Stimulated activated CD8-positive, alpha-beta memory T cell treated with anti-CD3 and anti-CD28 coated beads, Interleukin-7, amount 100 ng/mL, for 48 hours (primary cell): ENCODE data around the gene TANC1.

Experiments used
- DNase-seq, 2 donors: peaks; one replicate each; pipeline ENCODE4 v3.0.0-alpha.2; 2020; ENCODE audit warnings: low read depth in 1 of 2; ENCODE audit errors: extremely low read depth in 1 of 2

TANC1 gene

DNA sequence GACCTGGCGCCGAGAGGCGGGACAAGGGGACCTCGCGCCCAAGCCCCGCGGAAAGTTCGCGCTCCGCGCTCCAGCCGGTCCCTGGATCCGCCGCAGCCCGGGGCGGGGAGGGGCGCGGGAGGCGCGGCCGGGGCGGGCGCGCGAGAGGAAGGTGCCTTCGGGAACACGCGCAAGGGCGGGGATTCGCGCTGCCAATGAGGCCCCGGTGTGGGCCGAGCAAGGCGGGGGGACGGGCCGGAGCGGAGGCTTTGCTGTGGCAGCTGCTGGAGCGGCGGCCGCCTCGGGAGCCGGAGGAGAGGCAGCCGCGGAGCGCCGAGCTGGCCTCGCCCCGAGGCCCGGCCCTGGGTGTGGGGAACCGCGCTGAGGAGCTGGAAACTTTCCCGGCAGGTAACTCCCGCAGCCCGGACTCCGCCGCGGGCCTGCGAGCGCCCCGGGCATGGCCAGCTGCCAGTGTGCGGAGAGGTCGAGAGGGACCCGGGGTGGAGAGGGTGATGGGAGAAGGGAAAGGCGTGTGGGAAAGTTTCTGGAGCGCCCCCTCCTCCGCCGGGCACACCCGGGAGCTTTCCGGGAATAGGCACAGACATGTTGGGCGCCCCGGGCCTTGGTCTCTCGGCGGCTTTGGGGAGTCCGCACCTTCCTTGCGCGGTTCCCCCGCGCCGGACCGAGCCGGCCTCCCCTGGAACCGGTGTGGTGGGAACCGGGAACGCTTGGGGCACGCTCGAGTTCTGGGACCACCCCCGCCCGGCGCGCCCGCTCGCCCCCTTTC, at the start of gene TANC1:
TANC1 (plus strand) TSS at position 245 of the 766 bp plus-strand sequence. CDS start 97,271 bp downstream, outside the sequence.
- peak; percentile 46 to 47 for DNase-seq

DNA sequence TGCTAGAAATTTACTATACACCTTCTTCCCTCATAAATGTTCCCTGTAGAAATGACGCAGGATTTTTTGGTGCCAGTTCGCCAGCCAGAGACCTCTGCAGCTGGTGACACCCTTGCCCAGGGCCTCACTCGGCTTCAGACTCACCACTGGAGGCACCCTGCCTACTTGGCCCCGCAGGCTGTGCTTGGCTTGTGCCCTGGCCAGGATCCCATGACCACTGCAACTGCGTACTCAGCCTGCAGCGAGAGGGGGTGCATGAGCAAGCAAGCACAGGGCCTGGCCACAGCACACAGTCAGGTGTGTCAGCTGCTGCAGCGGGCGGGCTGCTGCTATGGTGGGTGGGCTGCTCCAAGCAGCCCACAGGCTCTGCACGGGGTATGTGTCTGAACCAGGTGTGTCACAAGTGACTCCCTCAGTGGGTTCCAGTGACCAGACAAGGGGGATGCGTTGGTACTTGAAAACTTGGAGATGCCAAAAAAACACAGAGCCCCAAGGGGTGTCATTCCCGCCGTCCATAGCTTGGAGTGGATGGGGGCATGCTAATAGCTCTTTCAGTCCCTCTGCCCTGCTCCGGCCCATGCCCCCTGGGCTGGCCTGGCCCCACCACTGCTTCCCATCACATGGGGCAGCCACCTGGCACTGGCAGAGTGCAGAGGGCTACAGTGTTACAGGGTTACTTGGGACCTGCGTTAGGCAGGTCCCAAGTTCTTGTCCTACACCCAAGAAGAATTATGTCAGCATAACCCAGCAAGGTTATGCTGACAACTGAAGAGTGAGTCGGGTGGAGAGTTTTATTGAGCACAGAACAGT, 46.6 kb upstream of the TANC1 start:
- DNase-seq, result no peak

DNA sequence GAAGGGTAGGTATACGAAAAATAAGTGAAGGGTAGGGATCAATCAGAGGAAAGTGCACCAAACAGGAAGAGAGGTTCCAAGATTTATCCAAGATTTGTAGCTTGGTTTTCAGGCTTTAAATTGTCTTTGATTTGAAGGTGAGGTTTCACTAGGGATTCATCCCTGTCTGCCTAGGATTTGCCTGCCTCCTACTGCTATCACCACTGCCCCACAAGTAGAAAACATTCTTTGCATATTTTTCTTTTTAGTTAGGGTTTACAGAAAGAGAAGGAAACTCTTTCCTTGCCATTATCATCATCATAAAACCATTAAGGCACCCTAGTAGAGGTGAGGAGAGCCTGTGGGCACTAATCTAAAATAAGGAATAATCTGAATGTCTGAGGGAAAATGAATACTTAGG, 45.8 kb upstream of the TANC1 start:
- DNase-seq, result no peak

DNA sequence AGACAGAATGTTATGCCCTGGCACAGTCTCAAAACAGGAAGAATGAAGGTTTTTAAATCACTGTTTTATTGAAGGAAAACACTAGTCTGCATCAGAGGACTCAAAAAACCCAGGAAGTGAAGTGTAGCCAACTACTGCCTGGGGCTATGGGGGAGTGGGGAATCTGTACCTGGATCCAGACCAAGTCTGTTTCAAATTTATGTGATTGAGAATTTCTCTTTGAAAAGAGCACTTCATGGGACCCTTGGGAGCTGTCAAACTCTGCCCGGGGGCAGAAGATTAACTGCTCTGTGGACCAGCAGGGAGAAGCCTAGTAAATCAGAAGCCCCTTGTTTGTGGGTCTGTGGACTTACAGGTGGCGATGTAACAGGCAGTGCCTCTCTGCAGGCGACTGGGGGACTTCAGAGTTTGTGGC, 45.3 kb upstream of the TANC1 start:
- no peak for DNase-seq

DNA sequence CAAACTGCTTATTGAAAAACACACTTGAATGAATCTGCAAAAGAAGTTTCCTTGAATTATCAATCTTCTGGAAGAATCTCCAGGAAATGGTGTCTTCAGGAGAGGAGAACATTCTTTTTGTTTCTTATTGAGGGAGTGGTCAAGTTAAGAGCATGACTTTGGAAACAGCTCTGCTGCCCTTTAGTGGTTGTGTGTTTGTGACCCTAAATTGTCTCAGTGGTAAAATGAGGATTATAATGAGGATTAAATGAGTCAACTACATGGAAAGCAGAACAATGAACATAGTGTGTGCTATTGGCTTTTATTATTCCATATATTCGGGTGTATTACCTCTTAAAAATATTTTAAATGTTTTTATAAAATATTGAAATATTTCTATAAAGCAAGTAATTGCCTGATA, 44.8 kb upstream of the TANC1 start:
- no peak for DNase-seq

DNA sequence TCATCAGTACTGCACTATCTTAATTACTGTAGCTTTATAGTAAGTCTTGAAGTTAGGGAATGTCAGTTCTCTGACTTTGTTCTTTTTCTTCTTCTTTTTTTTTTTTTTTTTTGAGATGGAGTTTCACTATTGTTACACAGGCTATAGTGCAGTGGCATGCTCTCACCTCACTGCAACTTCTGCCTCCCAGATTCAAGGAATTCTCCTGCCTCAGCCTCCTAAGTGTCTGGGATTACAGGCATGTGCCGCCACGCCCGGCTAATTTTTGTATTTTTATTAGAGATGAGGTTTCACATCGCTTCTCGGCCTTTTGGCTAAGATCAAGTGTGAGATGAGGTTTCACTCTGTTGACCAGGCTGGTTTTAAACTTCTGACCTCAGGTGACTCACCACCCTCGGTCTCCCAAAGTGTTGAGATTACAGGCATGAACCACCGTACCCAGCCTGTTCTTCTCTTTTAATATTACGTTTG, 41.9 kb upstream of the TANC1 start:
- no peak for DNase-seq

DNA sequence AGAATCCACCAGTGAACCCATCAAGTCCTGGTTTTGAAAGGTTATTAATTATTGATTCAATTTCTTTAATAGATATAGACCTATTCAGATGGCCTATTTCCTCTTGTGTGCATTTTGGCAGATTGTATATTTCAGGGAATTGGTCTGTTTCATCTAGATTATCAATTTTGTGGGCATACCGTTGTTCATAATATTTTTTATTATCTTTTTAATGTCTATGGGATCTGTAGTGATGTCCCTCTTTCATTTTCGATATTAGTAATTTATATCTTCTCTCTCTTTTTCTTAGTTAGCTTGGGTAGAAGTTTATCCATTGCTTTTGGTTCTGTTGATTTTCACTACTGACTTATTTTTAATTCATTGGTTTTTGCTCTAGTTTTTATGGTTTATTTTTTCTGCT, 39.9 kb upstream of the TANC1 start:
- no peak for DNase-seq

DNA sequence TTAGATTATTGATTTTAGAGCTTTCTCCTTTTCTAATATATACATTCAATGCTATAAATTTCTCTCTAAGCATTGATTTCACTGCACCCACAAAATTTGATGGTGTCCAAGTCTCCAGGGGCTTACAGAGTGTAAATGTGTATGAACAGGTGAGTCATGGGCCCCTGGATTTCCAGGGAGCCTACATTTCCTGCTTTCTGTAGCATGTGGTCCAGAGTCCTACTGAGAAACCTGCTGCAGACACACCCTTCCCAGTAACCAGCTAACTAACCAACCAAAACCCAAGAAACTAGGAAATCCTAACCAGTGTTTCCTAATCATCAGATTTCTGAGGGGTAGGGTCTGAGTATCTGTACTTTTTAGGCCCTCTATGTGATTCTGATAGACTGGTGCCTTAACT, 39.5 kb upstream of the TANC1 start:
- no peak for DNase-seq

DNA sequence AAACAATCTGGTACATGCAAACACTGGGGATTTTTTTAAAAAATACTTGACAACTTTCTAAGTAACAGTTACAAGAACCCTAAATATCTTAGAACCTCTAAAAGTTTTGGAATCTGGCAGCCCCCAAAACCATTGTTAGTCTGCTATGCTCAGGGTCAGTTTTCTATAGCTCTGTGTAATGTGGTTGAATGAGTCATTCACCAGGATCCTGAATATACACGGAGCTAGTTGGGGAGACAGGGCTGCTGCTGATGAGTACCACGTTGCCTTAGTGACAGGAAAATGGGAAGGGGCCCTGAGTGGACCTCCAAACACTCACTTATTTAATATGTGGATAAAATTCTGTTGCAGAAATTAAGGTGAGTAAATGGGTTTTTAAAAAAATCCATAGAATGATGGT, 36.9 kb upstream of the TANC1 start:
- DNase-seq, result no peak

DNA sequence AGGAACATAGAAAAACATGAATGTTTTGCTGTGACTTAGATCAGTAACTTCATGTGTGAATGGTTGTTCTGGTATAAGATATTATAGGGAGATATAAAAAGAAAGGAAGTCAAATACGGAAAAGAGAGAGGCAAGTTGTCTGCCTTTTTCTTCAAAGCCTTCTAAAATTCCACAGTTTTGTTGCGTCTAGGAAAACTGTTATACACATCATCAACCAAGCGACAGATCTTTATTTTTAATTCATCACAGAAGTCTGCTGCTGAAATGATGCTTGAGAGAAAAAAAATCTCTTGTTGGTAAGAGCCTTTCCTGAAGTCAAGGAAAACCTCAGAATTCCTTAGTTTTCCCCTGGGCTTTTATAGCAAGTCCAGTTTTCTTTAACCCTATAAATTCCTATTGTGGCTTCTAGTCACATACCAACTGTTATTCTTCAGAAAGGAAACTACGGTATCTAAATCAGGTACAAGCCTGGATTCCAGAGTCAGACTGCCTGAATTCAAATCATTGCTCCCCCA, 36.3 kb upstream of the TANC1 start:
- DNase-seq, result no peak

DNA sequence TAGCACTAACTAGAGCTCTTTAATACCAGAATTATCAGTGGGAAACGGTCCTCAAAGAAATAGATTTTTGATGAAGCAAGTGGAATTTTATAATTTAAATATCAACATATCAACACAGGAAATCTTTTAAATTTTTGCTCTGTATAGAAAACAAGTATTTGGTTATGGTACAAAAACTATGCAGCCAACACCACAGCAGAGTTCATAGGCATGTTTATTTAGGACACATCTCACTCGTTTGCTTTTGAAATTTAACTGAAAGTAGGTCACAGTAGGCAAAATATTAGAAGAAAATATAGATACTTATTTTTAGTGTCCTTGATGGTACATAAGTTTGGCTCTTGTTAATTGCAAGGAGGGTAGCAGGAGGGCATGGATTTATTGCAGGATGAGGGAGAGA, 34.3 kb upstream of the TANC1 start:
- DNase-seq, result no peak

DNA sequence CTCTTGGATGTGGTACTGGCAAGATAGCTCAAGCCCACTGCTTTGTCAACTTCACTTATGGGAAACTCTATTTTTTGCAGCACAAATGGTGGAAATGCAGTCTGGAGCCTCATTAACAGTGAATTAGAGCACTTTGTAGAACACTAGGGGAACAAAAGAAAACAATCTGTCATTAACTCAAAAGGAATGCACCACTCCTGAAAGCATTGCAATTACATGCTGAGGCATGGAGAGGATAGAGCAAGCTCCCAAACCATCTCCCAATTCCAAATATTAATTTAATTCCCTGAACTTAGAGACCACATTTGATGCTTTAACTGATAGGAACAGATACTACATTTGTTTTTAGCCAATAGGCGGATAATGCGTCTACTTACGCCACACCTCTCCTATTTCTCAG, 32.8 kb upstream of the TANC1 start:
- no peak for DNase-seq

DNA sequence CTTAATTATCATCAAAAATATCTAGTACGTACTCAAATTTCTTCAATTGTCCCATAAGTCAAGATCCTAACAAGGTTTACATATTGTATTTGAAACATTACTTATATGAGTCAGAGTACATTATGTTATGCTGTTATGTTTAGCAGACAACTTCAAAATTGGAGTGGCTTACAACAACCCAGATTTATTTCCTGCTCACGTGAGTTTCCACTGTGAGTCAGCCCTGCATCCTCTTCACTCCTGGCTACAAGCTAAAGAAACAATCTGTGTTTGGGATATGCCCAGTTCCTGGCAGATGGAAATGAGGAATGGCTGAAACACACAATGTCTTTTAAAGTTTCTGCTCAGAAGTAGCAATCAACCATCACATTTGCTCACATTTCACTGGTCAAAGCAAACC, 31.5 kb upstream of the TANC1 start:
- no peak for DNase-seq

DNA sequence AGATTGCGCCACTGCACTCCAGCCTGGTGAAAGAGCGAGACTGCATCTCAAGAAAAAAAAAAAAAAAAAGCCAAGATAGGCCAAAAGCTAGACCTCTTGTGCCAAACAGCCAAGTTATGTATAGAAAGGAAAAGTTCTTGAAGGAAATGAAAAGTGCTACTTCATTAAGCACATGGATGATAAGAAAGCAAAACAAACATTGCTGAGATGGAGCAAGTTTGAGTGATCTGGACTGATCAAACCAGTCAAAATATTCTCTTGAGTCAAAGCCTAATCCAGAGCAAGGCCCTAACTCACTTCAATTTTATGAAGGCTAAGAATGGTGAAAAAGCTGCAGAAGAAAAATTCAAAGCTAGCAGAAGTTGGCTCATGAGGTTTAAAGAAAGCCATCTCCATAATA, 28.1 kb upstream of the TANC1 start:
- no peak for DNase-seq

DNA sequence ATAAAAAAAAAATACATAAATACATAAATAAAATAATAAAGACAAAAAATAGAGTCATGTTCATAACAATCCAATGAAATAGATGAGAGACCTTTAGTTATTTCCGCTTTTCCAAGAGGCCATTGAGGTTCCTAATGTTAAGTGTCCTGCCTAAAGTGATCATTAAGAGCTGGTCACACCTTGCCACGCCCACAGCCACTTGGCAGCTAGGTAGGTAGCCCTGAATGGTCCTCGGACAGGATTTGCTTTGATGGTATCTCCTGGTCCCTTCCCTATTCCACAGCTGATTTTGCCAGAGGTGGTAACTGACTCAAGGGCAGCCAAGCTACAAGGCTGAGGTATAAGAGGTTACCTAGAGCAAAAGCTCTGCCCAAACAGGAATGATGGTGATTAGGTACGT, 24.5 kb upstream of the TANC1 start:
- DNase-seq, result no peak

DNA sequence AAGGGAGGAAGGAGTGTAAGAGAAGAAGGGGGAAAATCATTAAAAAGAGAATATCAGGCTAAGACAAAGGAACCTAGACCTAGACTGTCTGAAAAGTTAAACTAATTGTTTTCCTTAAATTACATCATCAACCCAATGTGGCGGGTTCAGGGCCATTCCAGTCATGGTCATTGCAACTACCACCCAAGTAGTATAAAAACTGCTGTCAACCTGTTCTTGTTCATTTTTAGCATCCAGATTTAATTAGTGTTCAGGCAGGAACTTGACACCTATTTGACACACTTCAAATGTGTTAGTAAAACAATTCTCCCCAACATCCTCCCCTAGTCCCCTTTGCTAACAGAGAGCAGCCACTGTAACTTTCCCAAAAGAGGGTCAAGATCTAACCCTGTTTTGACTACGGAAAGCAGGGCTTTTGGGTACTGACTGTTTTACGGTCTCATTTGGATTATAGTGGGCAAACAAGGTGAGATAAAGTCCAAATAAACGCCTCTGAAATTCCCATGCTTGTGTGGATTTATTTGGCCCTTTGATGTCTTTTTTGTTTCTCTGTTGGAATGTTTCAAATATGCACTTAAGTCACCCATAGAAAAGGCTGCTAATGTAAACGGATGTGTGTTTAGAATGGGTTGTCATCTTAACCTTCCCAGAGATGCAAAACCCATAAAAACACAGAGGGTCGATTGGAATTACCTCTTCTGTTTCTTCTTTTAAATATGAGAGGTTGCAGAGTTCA, 19.3 kb upstream of the TANC1 start:
- no peak for DNase-seq

DNA sequence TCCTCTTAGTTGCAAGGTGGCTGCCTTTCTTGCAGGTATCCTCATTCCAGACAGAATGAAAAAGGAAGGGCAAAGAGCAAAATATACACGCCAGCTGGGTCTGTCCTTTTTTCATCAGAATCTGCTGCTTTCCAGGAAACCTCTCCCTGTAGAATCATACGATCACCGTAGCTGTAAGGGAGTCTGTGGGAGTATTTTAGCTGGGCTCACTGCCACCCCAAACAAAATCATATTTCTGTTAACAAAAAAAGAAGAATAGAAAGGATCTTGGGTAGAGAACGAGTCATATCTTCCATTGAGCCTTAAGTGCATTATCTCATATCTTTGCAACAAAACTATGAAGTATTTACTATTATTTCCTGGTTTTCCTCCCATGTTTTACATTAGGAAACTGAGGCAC, 15.0 kb upstream of the TANC1 start:
- DNase-seq, result no peak

DNA sequence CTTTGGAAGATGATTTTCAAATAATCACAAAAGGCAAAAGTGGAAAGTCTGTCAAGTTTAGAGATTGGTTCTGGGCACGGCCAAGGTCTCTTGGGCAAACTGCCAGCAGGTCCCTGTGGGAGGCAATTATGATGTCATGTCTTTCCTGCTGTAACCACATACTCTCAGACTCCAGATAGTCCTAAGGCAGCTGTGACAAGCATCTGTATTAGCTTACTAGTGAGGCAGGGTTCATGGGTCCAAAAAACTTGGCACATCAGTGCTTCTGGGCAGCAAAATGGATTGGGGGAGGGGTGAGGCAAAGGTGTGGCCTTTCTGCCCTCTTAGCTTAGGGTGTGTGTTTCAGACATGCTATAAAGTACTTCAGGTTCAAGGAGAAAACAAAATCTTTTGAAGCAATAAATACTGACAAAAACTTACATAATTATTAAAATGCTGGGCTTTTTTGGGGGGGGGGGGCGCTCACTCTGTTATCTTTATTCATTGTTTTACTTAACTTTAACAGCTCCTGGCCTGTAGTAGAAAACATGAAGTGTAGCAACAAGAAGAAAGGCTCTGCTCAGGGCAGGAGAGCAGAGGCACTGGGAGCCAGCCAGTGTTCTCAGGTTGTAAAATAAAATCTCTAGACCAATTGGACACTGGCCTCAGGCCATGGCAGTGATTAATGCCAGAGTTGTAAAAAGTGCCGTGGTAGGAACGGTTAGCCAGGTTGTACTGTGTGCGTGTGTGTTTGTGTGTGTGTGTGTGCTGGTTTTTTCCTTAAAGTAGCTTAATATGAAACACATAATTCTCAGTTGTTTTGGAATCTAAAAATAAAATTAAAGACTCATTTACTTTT, 14.3 kb upstream of the TANC1 start:
- no peak for DNase-seq

DNA sequence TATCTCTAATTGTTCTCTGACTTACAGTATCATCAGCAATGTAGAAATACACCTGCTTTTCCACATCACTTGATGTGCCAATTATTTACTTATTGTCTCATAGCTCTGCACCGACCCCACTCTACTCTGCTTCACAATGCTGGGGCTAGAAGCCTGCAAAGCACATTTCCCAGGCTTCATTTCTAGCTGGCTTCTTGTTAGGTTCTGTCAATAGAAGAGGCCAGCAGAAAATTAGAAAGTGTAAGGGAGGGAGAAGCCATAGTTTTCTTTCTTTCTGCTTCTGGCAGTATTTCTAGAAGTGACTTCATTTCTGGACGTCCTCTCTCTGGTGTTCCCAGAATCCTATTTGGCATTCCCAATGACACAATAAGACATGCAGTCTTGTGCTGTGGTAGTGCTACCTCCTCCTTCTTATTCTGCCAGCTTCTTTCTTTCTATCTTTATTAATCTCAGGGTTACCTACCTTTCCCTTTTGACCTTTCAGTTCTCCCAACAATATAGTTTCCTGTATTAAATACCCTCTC, 12.5 kb upstream of the TANC1 start:
- no peak for DNase-seq

DNA sequence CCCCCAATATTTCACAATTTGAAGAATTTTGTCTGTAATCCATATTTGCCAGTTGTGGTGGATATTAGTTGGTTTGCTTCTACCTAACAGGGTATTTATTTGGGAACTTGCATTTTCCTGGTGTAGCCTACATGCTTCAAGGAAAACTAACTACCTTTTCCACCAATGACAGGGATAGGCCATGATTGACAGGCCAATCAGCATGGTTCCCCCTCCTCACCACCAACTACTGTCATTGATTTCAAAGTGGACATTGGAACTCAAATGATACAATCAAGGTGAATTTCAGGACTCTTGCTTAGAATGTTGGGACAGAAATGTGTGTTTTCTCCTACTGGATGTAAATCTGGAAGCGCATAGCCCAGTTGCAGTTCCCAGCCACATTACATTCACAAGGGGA, 10.1 kb upstream of the TANC1 start:
- DNase-seq, result no peak
